Adrenal gland (tissue), 12 donors: ENCODE results near the gene PLBD2. TPM values are rescaled to one million over a fixed set of nuclear protein-coding genes. Genes with fewer than 3 reads are reported as not detected.

ENCODE experiments used
- DNase-seq, 7 donors: peaks; one replicate each; pipeline ENCODE4 v3.0.0-alpha.2; 2019 to 2020
- H3K27ac ChIP-seq, 5 donors: fragments of 200-600 bp; sonication (generic) in 4 of 5; 1 replicate in 3 of 5; 2 replicates in 2 of 5; pipeline versions ENCODE4 v1.5.1 to v1.8.0; 2016 to 2020; ENCODE audit warnings: mild to moderate bottlenecking in 1 of 5
- H3K27me3 ChIP-seq: fragments of 200-600 bp; 2 replicates; pipeline ENCODE4 v1.8.0; 2021
- H3K36me3 ChIP-seq, 2 donors: fragments of 200-600 bp; replicated peaks in 1 of 2; 1 replicate in 1 of 2; 2 replicates in 1 of 2; pipeline versions ENCODE4 v1.5.1 to v1.8.0; 2018 to 2022
- H3K4me1 ChIP-seq, 2 donors: fragments of 200-600 bp; replicated peaks in 1 of 2; 1 replicate in 1 of 2; 2 replicates in 1 of 2; pipeline versions ENCODE4 v1.5.1 to v1.8.0; 2018 to 2021
- H3K4me3 ChIP-seq, 4 donors: fragments of 200-600 bp; sonication (generic) in 3 of 4; one replicate each; pipeline ENCODE4 v1.5.1; 2016 to 2018
- H3K9me3 ChIP-seq, 3 donors: fragments of 200-600 bp; sonication (generic) in 1 of 3; replicated peaks in 1 of 3; 1 replicate in 2 of 3; 2 replicates in 1 of 3; pipeline versions ENCODE4 v1.5.1 to v1.8.0; 2016 to 2021
- CTCF ChIP-seq, 6 experiments: fragments of 450-650 bp in 4 of 6; fragments of 200-600 bp in 2 of 6; sonication (generic) in 1 of 6; IDR thresholded peaks; 1 replicate in 5 of 6; 2 replicates in 1 of 6; pipeline versions ENCODE4 v1.5.1 to v1.8.0; 2016 to 2021; ENCODE audit warnings: antibody characterized with exemption in 6 of 6, mild to moderate bottlenecking in 2 of 6, moderate library complexity in 1 of 6
- POLR2A ChIP-seq, 2 donors: fragments of 450-650 bp; IDR thresholded peaks; one replicate each; pipeline ENCODE4 v1.6.1; 2017; ENCODE audit warnings: antibody characterized with exemption in 2 of 2, mild to moderate bottlenecking in 2 of 2, moderate library complexity in 1 of 2
- WGBS, 4 donors: extraction: QIAGEN DNeasy Blood & Tissue Kit in 2 of 4; methylation state at CpG; one replicate each; pipeline versions ENCODE4 v1.1.5 to v1.1.7; 2013 to 2017; 5-methylcytosine and 5-hydroxymethylcytosine counted together
- intact Hi-C, 2 donors: fragments of 100-400 bp; cut with DNase I; formaldehyde crosslinking; loops; one replicate each; pipeline versions ENCODE4 v1.14.1 to v1.15.0; 2022 to 2023
- polyA plus RNA-seq, 3 donors: library from polyadenylated mRNA; stranded (reverse); fragments of 200-250 nt in 2 of 3; fragments of 350-450 nt in 1 of 3; fragmentation: Illumina TruSeq in 1 of 3; extraction: RNeasy Lipid Tissue Mini Kit (QIAGEN cat#74804) in 1 of 3; gene quantifications; one replicate each; pipeline ENCODE4 v1.2.3, GENCODE V29; 2013 to 2014
- total RNA-seq, 9 donors: library from RNA; depleted of rRNA in 4 of 9; stranded (reverse); fragments of >200 nt in 4 of 9; fragments of 120-200 nt in 1 of 9; fragmentation: NEBNext Ultra II Directional in 1 of 9; extraction: Animal tissue kit (Norgen Biotek cat#: 25700) in 1 of 9; gene quantifications; one replicate each; pipeline versions ENCODE4 v1.1.0 to v1.2.4, GENCODE V29; 2013 to 2023
- donor health status: healthy with polysubstance abuse.
- donor health status: Bipolar disorder and iron deficiency.
- donor health status: DM: yes; HTN: yes; CAD: no.
- donor health status: DM: no; HTN: no; CAD: no.
- donor health status: DM: no; HTN: no; CAD: no.
- donor health status: DM: yes; HTN: yes; CAD: no.

PLBD2 gene
- total and polyA plus RNA-seq, 12 donors, result 66.7 to 467 (median 305) TPM

DNA sequence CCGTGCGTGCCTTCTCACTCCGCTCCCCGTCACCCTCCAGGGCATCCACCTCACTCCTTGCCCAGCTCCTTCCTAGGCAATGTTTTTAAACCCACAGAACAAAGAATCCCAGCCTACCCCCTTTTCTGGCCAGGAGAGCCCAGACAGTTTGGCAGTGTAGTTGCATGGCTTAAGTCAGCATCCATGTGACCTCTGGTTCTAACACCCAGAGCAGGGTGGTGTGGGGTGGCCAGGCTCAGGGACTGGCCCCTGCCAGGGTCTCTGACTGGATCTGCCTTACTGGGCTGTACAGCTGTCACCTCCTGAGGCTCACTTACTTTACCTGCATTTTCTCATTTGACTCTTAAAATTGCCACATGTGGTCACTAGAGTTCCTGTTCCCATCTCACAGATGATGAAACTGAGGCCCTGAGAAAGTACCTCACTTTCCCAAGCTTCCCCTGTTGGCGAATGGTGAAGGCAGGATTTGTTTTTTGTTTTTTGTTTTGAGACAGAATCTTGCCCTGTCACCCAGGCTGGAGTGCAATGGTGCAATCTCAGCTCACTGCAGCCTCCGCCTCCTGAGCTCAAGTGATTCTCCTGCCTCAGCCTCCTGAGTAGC, 27.0 kb downstream of the PLBD2 start:
- Histone ChIP-seq H3K36me3 (peaks cover 0 to 92% of the 10 kb centered on the region in 2 donors), H3K9me3 (no peaks in the 10 kb centered on the region), H3K4me3 (no peak overlapping the region), H3K27ac (no peak overlapping the region), H3K4me1 (no peaks in the 10 kb centered on the region), H3K27me3 (no peaks in the 10 kb centered on the region)
- intact Hi-C loops, result no loop called here
- TF ChIP-seq POLR2A (IDR thresholded peaks at IDR 0.05) (no peak), CTCF (IDR thresholded peaks at IDR 0.05) (no peak)
- DNase-seq, result no peak
- WGBS, 4 donors, result 87 to 98% (median 96%) methylated on average over 6 of the region's 6 CpGs

- no peaks in the 10 kb centered on the region for H3K9me3 ChIP-seq
- 83 to 95% (median 88%) methylated on average over 5 to 12 of the region's 12 CpGs for WGBS, 4 donors
- no peak for DNase-seq
- TF ChIP-seq POLR2A (IDR thresholded peaks at IDR 0.05) (no peak), CTCF (IDR thresholded peaks at IDR 0.05) (no peak)
- H3K36me3 ChIP-seq, result peaks cover 0 to 89% of the 10 kb centered on the region in 2 donors
- no peaks in the 10 kb centered on the region for H3K4me1 ChIP-seq
- peak overlapping the region in 1 of 5 donors; percentile 2 for H3K27ac ChIP-seq
- H3K27me3 ChIP-seq, result no peaks in the 10 kb centered on the region
- intact Hi-C loops, result no loop called here
- no peak overlapping the region for H3K4me3 ChIP-seq
Measured at GRCh38 chr12:113386866-113387566, 28.6 kb downstream of the PLBD2 start.

GRCh38 chr12:113387631-113388030, 29.2 kb downstream of the PLBD2 start:
- H3K36me3 ChIP-seq, result peaks cover 0 to 84% of the 10 kb centered on the region in 2 donors
- TF ChIP-seq POLR2A (IDR thresholded peaks at IDR 0.05) (no peak), CTCF (IDR thresholded peaks at IDR 0.05) (no peak)

GRCh38 chr12:113388351-113388750, 30.0 kb downstream of the PLBD2 start:
- TF ChIP-seq CTCF (IDR thresholded peaks at IDR 0.05), result no peak
- TF ChIP-seq POLR2A (IDR thresholded peaks at IDR 0.05), result no peak

More at GRCh38 chr12:113387631-113388030, 29.2 kb downstream of the PLBD2 start:
- no peak for DNase-seq
- H3K27ac ChIP-seq, result peak overlapping the region in 1 of 5 donors; percentile 2
- no peaks in the 10 kb centered on the region for H3K4me1 ChIP-seq
- intact Hi-C loops, result no loop called here
- no peaks in the 10 kb centered on the region for H3K9me3 ChIP-seq
- no peaks in the 10 kb centered on the region for H3K27me3 ChIP-seq
- WGBS, 4 donors, result 92 to 99% (median 95%) methylated on average over 10 to 11 of the region's 11 CpGs
- no peak overlapping the region for H3K4me3 ChIP-seq

More at GRCh38 chr12:113388351-113388750, 30.0 kb downstream of the PLBD2 start:
- H3K4me3 ChIP-seq, result no peak overlapping the region
- WGBS, 4 donors, result 57 to 77% (median 68%) methylated on average over 6 to 14 of the region's 14 CpGs
- no peaks in the 10 kb centered on the region for H3K4me1 ChIP-seq
- H3K27ac ChIP-seq, result peak overlapping the region in 1 of 5 donors; percentile 34
- intact Hi-C loops, result no loop called here
- H3K9me3 ChIP-seq, result no peaks in the 10 kb centered on the region
- no peaks in the 10 kb centered on the region for H3K27me3 ChIP-seq
- no peak for DNase-seq
- H3K36me3 ChIP-seq, result peaks cover 0 to 79% of the 10 kb centered on the region in 2 donors
